ENCODE data around the gene FILIP1L.

DNA sequence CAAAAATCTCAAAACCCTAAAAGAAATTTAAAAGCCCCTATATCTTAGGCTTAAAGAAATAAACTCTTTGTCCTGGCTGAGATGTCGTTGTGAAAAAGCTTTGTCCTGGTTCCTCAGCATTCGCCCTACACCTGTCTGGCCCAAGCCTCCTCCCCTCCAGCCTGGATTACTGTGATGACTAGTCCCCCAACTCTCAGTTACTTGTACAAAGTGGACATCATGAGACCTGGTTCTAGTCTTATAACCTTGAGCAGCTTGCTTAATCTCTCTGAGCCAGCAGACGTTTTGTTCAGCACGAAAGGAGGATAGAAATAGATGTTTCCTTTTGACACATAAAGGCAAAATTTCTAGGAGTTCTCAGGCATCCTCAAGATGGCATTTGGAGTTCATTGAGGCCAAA lies 51.6 kb downstream of the FILIP1L start:
- TF ChIP-seq, protein P1, sequence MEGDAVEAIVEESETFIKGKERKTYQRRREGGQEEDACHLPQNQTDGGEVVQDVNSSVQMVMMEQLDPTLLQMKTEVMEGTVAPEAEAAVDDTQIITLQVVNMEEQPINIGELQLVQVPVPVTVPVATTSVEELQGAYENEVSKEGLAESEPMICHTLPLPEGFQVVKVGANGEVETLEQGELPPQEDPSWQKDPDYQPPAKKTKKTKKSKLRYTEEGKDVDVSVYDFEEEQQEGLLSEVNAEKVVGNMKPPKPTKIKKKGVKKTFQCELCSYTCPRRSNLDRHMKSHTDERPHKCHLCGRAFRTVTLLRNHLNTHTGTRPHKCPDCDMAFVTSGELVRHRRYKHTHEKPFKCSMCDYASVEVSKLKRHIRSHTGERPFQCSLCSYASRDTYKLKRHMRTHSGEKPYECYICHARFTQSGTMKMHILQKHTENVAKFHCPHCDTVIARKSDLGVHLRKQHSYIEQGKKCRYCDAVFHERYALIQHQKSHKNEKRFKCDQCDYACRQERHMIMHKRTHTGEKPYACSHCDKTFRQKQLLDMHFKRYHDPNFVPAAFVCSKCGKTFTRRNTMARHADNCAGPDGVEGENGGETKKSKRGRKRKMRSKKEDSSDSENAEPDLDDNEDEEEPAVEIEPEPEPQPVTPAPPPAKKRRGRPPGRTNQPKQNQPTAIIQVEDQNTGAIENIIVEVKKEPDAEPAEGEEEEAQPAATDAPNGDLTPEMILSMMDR (IDR thresholded peaks at IDR 0.05): no peak
- no peak for TF ChIP-seq POLR2A (IDR thresholded peaks at IDR 0.05)

Data from heart left ventricle (tissue), 13 donors.